Type B pancreatic cell (in vitro differentiated cells): ENCODE results near the gene NPHS1. TPM values are rescaled to one million over a fixed set of nuclear protein-coding genes. Genes with fewer than 3 reads are reported as not detected.
"Not testable (repeated sequence)": the region's sequence is repeated elsewhere in the genome, so short reads cannot be mapped to it uniquely, and the experiment has no call there.

ENCODE experiments used
- DNase-seq: peaks from one replicate; pipeline ENCODE4 v3.0.0; 2021; ENCODE audit warnings: mixed read lengths; ENCODE audit not compliant: unreplicated experiment; ENCODE audit errors: extremely low spot score
- H3K27ac Mint-ChIP-seq: 2 replicates; pipeline ENCODE4 v1.8.0; 2021; ENCODE audit warnings: mild to moderate bottlenecking, mixed read lengths
- H3K27me3 Mint-ChIP-seq: 2 replicates; pipeline ENCODE4 v1.8.0; 2021; ENCODE audit warnings: mixed read lengths
- H3K36me3 Mint-ChIP-seq: 2 replicates; pipeline ENCODE4 v1.8.0; 2021; ENCODE audit warnings: mixed read lengths
- H3K4me1 Mint-ChIP-seq: one replicate; pipeline ENCODE4 v1.8.0; 2021; ENCODE audit warnings: mixed read lengths; ENCODE audit not compliant: unreplicated experiment
- H3K4me3 Mint-ChIP-seq: 2 replicates; pipeline ENCODE4 v1.8.0; 2021; ENCODE audit warnings: mild to moderate bottlenecking, mixed read lengths
- H3K9me3 Mint-ChIP-seq: 2 replicates; pipeline ENCODE4 v1.8.0; 2021; ENCODE audit warnings: mixed read lengths
- total RNA-seq: library from RNA; stranded (reverse); gene quantifications from 2 replicates; pipeline ENCODE4 v1.2.1, GENCODE V29; 2021; ENCODE audit warnings: low replicate concordance
- TF ChIP-seq, protein P1 (sequence below): fragments of 200-600 bp; sonication (generic); conservative IDR thresholded peaks from 2 replicates; pipeline ENCODE4 v1.5.0; 2021; ENCODE audit warnings: antibody characterized with exemption, mild to moderate bottlenecking

NPHS1 gene
- total RNA-seq, 1 donor from 2014 or later = 1.9 TPM

DNA sequence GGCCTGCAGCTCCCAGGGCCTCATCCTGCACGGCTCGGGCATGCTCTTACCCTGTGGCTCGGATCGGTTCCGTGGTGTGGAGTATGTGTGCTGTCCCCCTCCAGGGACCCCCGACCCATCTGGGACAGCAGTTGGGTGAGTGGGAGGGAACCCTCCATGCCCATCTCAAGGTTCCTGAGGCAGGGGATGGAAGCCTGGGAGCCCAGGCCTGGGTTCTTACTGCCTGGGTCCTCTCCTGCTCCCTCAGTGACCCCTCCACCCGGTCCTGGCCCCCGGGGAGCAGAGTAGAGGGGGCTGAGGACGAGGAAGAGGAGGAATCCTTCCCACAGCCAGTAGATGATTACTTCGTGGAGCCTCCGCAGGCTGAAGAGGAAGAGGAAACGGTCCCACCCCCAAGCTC lies 19.3 kb upstream of the NPHS1 start:
- Mint-ChIP-seq H3K27ac (no peak overlapping the region), H3K4me1 (peaks cover 18% of the 10 kb centered on the region), H3K4me3 (no peak overlapping the region), H3K36me3 (peaks cover 4% of the 10 kb centered on the region), H3K9me3 (no peaks in the 10 kb centered on the region), H3K27me3 (peaks cover 14% of the 10 kb centered on the region)
- TF ChIP-seq, protein P1, sequence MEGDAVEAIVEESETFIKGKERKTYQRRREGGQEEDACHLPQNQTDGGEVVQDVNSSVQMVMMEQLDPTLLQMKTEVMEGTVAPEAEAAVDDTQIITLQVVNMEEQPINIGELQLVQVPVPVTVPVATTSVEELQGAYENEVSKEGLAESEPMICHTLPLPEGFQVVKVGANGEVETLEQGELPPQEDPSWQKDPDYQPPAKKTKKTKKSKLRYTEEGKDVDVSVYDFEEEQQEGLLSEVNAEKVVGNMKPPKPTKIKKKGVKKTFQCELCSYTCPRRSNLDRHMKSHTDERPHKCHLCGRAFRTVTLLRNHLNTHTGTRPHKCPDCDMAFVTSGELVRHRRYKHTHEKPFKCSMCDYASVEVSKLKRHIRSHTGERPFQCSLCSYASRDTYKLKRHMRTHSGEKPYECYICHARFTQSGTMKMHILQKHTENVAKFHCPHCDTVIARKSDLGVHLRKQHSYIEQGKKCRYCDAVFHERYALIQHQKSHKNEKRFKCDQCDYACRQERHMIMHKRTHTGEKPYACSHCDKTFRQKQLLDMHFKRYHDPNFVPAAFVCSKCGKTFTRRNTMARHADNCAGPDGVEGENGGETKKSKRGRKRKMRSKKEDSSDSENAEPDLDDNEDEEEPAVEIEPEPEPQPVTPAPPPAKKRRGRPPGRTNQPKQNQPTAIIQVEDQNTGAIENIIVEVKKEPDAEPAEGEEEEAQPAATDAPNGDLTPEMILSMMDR = no peak
- DNase-seq = no peak

DNA sequence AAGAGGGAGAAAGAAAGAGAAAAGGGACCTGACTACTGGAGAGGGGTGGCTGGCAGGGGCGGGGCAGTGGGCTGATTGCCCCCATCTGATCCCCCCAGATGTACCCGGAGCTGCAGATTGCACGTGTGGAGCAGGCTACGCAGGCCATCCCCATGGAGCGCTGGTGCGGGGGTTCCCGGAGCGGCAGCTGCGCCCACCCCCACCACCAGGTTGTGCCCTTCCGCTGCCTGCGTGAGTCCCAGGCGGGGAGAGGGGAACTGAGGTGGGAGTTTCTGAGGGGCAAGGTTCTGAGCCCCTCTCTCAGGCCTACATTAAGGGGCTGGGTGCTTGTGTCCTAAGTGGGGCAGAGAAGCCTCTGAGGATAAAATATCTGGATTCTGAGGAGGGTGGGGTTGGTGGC lies 18.5 kb upstream of the NPHS1 start:
- Mint-ChIP-seq H3K4me1 (peaks cover 18% of the 10 kb centered on the region), H3K27me3 (peaks cover 19% of the 10 kb centered on the region), H3K27ac (no peak overlapping the region), H3K4me3 (no peak overlapping the region), H3K9me3 (no peaks in the 10 kb centered on the region), H3K36me3 (no peaks in the 10 kb centered on the region)
- DNase-seq = no peak
- TF ChIP-seq, protein P1 = no peak

DNA sequence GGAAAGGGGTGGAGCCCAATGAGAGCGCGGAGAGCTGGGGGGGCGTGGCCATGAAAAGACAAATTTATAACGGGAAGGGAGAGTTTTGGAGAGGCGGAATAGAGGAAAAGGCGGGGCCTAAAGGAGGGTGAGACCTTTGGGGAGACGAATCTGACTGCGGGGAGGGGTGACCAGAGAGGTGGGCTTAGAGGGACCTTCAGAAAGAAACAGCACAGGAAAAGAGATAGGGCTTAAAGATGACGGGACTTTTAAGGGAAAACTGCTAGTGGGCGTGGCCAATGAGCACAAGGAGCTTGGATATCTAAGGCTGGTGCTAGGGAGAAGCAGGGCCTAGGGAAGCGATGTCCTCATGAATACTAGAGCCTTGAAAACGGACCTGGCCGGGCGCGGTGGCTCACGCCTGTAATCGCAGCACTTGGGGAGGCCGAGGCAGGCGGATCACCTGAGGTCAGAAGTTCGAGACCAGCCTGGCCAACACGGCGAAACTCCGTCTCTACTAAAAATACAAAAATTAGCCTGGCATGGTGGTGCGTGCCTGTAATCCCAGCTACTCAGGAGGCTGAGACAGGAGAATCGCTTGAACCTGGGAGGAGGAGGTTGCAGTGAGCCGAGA lies 17.9 kb upstream of the NPHS1 start:
- H3K4me3 Mint-ChIP-seq = peak overlapping the region; percentile 83
- H3K9me3 Mint-ChIP-seq, DNase-seq, H3K36me3 Mint-ChIP-seq: not testable (repeated sequence)
- H3K4me1 Mint-ChIP-seq = peaks cover 18% of the 10 kb centered on the region
- peaks cover 23% of the 10 kb centered on the region for H3K27me3 Mint-ChIP-seq
- peak overlapping the region; percentile 40 for H3K27ac Mint-ChIP-seq

DNA sequence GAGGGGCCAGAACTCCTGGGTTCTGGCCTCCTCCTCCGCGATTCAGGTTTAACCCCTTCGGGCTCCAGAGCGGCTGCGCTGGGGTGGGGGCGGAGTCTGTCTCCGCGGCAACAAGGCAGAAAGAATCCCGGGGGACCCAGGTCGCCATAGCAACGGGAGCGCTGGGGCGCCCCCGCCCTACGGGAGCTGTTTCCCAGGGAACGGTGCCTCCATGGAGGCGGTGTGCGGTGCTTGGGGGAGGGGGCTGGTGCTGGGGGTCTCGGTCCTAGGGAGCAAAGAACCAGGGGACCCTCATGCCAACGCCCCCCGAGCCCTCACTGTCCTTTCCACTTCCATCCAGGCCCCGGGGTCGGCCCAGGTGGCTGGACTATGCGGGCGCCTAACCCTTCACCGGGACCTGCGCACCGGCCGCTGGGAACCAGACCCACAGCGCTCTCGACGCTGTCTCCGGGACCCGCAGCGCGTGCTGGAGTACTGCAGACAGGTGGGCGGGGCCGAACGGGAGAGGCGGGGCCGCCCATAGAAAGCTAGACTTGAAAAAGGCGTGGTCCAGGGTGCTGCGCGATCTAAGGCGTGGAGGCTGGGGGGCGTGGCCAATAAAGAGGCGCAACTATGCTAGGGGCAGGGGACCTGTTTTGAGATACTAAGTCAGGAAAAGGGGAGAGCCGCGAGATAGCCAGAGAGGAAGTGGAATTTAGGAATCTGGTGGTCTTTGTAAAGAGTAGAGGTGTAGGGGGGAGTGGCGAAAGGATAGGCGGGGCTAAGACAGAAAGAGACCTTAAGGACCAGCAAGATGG lies 17.2 kb upstream of the NPHS1 start:
- peak overlapping the region; percentile 88 for H3K4me3 Mint-ChIP-seq
- TF ChIP-seq, protein P1 = no peak
- no peaks in the 10 kb centered on the region for H3K36me3 Mint-ChIP-seq
- H3K27ac Mint-ChIP-seq = peak overlapping the region; percentile 40
- H3K27me3 Mint-ChIP-seq = peaks cover 23% of the 10 kb centered on the region
- peaks cover 18% of the 10 kb centered on the region for H3K4me1 Mint-ChIP-seq
- no peaks in the 10 kb centered on the region for H3K9me3 Mint-ChIP-seq
- DNase-seq = peak; percentile 86

DNA sequence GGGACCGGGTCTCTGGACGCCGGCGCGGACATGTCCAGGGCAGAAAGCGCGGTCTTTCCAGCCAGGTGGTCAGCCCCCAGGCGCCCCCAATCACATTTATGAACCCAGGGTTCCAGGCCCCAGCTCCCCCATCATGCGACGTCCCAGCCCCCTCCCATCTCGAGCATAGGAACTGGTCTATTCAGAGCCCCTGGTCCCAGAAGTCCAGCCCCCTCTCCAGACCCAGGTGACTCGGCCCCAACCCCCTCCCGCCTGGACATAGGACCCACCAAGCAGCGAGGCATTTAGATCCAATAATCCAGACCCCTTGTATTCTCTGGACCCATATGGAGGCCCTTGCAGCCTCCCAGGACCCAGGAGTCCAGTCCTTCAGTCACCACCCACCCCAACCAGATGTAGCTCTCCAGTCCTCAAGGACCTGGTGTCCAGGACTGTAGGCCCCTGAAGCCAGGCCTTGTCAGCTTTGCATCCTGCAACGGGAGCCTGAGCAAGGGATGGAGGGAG lies 16.6 kb upstream of the NPHS1 start:
- no peaks in the 10 kb centered on the region for H3K36me3 Mint-ChIP-seq
- H3K4me1 Mint-ChIP-seq = peaks cover 18% of the 10 kb centered on the region
- no peaks in the 10 kb centered on the region for H3K9me3 Mint-ChIP-seq
- H3K27me3 Mint-ChIP-seq = peaks cover 23% of the 10 kb centered on the region
- H3K4me3 Mint-ChIP-seq = peak overlapping the region; percentile 88
- H3K27ac Mint-ChIP-seq = peak overlapping the region; percentile 21
- TF ChIP-seq, protein P1 = no peak
- no peak for DNase-seq
